HG03025 (cell line): ENCODE measurements around the gene TLK1.
A peak's percentile ranks its signal among the peaks of the same experiment; 100 is the strongest.
"Not testable (repeated sequence)": the region's sequence is repeated elsewhere in the genome, so short reads cannot be mapped to it uniquely, and the experiment has no call there.

Source experiments
- ATAC-seq: cut with Tn5 transposase; IDR thresholded peaks from one replicate; pipeline ENCODE4 v1.9.1; 2021; ENCODE audit warnings: mild to moderate bottlenecking, moderate library complexity; ENCODE audit not compliant: unreplicated experiment, low FRiP score

The TLK1 gene

DNA sequence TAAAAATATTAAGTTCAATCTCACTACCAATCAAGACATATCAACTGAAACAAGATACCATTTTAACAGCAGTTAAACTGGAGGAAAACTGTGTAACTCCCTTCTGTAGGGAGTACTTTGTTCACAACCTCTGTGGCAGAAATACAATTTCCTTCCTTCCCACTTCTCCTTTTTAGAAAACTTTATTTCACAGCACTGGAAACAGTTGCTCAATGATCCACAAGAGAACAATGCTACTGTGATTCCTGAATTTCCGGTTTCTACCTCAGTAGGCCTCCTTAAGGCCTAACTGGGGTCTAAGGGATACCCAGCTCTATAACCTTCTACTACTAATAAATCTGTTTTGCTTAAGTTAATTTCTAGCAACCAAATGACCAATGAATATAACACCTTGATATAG, 14.1 kb downstream of the TLK1 start:
- ATAC-seq, result no peak

DNA sequence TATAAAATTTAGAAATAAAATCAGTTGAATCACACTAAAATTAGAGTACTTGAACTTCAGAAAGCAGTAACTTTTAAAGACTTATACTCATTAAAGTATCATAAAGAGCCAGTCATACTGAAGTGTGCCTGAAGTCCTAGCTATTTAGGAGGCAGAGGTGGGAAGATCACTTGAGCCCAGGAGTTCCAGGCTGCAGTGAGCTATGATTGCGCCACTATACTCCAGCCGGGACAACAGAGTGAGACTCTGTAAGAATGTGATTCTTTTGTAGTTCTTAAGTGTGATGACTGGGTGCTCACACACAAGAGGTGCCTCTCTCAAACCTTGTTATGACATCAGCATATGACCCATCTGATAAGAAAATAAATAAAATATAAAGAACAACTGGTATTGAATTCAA, 14.6 kb downstream of the TLK1 start:
- ATAC-seq, result no peak

DNA sequence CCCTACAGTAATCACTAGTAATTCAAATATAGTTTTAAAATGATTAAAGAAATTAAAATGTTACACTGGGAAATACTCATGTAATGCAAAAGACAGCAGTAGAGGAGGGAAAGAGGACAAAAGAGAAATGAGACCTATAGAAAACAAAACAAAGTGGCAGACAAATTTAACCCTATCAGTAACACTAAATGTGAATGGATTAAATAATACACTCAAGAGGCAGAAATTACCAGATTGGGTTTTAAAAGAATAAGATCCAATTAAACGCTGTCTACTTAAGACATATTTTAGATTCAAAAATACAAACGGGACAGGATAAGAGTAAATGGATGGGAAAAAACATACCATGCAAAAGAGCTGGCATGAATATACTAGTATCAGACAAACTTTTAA, 17.0 kb downstream of the TLK1 start:
- no peak for ATAC-seq

DNA sequence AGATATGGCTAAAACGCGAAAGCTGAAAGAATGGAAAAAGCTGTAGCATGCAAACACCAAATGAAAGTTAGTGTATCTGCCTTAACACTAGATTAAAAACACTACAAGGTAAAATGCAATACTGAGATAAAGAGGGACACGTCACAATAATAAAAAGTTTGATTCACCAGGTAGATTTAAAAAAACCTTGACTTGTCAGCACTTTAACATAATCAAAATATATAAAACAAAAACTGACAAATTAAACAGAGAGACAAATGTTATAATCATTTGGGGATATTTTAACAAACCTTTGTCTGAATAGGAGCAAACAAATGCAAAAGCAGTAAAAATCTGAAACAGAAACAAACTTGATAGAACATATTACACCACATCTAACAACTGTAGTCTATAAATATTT, 18.3 kb downstream of the TLK1 start:
- ATAC-seq, result no peak

DNA sequence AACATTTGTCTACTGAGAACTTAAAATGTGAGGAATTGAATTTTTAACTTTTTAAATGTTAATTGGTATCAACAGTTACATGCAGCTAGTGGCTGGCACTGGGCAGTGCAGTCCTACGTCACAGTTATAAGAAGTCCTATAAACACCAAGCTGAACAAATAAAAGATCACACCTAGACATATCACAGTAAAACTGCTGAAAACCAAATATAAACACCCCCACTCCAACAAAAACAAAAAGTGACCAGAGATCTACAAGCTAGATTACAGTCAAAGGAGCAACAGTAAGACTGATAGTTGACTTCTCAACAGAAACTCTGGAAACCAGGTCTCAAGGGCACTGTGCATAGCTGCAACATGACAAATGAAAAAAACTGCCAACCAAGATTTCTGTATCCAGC, 19.4 kb downstream of the TLK1 start:
- no peak for ATAC-seq

DNA sequence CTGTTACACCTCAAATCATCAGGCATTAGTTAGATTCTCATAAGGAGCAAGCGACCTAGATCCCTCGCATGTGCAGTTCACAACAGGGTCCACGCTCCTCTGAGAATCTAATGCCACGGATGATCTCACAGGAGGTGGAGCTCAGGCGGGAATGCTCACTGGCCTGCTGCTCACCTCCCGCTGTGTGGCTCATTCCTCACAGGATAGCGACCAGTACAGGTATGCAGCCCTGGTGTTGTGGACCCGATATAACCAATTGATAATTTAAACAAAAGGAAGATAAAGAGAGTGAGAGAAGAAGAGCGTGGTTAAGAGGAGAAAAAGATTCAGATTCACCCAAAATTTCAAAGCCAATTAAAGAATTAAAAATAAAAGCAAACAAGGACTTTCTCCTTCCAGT, 20.8 kb downstream of the TLK1 start:
- no peak for ATAC-seq

DNA sequence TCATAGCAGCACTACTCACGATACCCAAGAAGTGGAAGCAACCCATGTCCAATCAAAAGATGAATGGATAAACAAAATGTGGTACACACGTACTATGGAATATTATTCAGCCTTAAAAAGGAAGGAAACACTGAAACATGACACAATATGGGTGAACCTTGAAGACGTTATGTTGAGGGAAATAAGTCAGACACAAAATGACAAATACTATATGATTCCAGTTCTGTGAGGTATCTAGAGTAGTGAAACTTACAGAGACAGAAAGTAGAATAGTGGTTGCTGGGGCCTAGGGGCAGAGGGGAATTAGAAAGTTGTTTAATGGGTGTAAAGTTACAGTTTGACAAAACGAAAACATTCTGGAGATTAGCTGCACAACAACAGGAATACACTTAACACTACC, 24.7 kb downstream of the TLK1 start:
- peak; percentile 73 for ATAC-seq

DNA sequence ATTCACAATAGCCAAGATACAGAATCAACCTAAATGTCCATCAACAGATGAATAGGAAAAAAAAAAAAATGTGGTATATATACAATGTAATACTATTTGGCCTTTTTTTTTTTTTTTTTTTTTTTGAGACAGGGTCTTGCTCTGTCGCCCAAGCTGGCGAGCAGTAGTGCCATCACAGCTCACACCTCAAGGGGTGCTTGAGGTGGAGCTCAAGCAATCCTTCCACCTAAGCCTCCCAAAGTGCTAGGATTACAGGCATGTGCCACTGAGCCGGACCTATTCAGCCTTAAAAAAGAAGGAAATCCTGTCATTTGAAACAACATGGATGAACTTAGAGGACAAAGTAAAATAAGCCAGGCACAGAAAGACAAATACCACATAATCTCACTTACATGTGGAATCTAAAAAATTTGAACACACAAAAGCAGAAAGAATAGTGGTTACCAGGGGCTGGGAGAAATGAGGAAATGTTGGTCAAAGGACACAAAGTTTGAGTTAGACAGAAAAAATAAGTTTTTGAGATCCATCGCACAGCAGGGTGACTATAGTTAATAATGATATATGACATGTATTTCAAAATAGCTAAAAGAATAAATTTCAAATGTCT, 26.0 kb downstream of the TLK1 start:
- ATAC-seq, result no peak

DNA sequence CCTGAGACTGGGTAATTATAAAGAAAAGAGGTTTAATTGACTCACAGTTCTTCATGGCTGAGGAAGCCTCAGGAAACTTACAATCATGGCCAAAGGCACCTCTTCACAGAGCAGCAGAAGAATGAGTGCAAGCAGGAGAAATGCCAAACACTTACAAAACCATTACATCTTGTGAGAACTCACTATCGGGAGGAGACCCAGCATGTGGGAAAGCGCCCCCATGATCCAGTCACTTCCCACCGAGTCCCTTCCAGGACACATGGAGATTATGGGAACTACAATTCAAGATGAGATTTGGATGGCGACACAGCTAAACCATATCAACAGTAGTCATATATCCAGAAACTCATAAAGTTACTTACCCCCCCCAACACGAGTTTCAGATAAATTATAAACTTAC, 28.6 kb downstream of the TLK1 start:
- ATAC-seq, result no peak

DNA sequence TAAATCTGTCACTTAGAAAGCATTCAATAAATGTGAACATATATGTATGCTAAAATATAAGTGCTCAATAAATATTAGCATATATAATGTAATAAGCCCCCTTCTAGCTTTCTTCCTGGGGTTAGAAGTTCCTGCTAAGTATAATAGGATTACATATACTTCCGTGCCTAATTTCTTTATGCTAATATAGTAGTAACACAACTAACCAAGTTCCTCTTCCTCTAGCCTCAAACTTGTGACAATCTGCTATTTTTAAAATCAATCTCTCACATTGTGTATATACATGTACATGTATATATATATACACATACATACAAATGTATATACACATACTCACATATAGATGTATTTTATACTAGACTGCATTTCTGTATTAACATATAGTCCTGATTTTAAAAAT, 32.2 kb downstream of the TLK1 start:
- ATAC-seq, result no peak

DNA sequence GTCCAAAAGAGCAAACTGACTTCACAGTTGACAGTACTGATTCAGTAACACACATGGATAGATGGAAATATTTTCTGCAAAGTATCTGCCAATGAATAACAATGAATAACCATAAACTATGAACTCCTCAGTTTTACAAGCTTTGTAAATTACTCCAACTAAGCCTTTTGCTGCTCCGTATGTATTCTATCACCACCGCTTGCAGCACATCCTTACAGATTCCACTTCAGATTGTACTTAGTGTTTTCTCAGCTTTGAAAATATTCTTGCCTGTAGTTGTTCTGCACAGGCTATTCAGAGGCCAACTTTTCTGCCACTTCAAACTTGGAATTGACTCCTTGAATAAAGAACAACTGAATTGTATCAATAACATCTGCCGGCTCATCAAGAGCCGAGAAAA, 36.2 kb downstream of the TLK1 start:
- ATAC-seq, result no peak

DNA sequence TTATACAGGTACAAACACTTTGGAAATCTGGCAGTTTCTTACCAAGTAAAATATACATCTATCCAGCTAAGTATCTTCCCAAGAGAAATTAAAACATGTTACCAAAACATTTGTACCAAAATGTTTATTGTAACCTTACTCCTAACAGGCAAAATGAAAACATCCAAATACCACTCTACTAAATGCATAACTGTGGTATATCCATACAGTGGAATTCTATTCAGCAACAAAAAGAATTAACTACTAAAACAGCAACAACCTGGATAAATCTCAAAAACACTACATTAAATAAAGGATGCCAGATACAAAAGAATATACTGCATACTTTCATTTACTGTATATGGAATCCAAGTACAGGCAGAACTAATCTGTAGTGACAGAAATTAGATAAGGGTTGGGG, 51.1 kb downstream of the TLK1 start:
- ATAC-seq, result no peak

DNA sequence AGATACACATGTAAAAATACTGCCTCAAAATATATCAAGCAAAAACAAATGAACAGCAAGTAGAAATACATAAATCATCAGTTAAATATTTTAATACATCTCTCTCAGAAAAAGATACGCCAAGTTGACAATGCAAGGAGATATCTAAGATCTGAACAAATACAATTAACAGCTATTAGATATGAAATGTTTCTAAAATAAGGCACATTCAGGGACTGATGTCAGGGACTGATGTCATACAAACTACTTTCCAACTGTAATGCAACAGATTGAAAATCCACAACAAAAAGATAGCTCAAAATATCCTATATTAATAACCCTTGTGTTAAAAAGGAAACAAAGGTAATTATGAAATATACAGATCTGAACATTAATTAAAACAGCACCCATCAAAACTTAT, 51.7 kb downstream of the TLK1 start:
- no peak for ATAC-seq

DNA sequence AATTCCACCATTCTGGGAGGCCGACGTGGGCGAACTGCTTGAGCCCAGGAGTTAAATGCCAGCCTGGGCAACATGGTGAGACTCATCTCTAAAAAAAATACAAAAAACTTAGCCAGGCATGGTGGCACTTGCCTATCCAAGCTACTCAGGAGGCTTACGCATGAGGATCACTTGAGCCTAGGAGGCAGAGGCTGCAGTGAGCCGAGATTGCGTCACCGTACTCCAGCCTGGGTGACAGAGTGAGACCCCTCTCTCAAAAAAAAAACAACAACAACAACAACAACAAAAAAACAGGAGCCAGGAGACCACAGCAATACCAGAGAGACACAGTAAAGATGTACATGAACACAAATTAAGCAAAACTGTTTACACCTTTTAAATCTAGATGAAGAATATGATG, 52.9 kb downstream of the TLK1 start:
- no peak for ATAC-seq

DNA sequence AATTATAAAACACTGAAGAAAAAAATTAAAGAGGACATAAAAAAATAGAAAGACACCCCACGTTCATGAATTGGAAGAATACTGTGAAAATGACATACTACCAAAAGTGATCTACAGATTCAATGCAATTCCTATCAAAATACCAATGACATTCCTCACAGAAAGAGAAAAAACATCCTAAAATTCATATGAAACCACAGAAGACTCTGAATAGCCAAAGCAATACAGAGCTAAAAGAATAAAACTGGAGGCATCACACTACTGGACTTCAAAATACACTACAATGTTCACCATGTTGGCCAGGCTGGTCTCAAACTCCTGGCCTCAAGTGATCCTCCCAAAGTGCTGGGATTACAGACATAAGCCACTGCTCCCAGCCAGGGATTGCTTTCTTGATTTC, 56.3 kb downstream of the TLK1 start:
- ATAC-seq, result no peak

DNA sequence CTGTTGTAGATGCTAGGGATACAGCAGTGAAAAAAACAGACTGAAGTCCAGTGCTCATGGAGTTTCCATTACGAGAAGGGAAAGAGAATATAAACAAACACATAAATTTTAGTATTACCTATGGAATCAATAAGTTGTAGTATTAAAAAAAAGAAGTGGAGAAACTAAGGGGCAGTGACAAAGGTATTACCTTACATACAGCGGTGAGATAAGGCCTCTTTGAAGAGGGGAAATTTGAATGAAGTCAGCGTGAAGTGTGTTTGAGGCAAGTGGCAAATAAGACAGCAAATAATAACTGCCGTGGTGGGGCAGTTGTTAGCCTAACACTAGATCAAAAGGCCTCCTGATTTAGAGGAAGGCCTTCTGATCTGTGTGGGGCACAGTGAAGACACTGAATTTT, 57.9 kb downstream of the TLK1 start:
- ATAC-seq, result no peak

DNA sequence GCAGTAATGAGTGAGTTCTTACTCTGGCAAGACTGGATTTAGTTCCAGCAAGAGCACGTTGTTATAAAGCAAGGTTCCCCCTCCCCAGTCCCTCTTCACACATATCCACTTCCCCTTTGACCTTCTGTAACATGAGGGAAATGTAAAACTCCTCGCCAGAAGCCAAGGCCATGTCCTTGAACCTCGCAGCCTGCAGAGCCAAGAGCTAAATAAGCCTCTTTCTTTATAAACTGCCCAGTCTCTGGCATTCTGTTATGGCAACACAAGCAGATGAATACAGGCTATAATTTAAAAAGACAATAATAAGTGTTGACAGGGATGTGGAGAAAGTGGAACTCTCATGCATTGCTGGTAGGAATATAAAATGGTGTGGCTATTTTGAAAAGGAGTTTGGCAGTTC, 60.3 kb downstream of the TLK1 start:
- ATAC-seq, result no peak

DNA sequence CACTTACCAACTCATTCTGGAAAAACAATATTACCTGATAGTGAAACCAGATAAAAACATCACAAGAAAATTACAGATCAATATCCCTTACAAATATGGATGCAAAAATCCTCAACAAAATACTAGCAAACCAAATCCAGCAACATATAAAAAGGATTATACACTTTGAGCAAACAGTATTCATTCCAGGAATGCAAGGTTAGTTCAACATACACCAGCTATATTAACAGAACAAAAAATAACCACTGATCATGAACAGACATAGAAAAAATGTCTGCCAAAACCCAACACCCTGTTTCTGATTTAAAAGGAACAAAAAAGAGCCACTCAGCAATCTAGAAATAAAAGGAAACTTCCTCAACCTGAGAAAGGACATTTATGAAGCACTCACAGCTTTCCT, 62.1 kb downstream of the TLK1 start:
- ATAC-seq, result no peak

DNA sequence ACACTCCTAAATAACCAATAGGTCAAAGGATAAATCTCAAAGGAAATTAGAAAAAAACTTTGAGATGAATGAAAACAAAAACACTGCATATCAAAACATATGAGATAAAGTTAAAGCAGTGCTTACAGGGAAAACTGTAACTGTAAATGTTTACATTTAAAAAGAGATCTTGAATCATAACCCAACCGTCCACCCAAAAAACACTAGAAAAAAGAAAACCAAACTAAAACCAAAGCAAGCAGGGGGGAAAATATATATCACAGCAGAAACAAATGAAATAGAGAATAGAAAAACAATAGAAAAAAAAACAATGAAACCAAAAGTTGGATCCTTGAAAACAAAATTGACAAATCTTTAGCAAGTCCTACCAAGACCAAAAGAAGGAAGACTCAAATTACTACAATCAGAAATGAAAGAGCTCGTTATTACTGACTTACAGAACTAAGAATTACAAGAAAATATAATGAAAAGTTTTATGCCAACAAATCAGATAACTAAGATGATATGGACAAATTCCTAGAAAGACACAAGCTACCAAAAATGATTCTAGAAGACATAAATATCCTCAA, 65.6 kb downstream of the TLK1 start:
- ATAC-seq, result no peak

DNA sequence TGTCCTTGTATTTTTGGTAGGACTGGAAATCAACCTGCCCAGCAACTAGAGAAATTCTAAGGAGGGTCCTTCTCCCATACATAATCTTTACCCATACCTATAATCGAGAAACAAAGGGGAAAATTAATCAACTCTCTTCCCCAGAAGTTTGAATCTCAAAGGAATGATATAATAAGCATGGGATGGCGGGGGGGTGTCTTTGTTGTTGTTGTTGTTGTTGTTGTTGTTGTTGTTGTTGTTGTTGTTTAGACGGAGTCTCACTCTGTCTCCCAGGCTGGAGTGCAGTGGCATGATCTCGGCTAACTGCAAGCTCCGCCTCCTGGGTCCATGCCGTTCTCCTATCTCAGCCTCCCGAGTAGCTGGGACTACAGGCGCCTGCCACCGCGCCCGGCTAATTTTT, 69.2 kb downstream of the TLK1 start:
- ATAC-seq, result not testable (repeated sequence)

DNA sequence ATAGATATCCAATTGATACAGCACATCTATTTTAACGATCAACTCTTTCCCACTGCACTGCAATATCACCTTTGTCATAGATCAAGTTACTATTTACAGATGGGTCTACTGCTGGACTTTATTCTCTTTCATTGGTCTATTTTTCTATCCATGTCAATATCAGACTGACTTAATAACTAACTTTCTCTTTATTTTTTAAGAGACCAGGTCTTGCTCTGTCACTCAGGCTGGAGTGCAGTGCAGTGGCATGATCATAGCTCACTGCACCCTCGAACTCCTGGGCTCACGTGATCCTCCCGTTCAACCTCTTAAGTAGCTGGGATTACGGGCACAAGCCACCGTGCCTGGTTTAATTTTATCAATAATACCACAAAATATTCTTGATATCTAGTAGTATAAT, 71.2 kb downstream of the TLK1 start:
- no peak for ATAC-seq

DNA sequence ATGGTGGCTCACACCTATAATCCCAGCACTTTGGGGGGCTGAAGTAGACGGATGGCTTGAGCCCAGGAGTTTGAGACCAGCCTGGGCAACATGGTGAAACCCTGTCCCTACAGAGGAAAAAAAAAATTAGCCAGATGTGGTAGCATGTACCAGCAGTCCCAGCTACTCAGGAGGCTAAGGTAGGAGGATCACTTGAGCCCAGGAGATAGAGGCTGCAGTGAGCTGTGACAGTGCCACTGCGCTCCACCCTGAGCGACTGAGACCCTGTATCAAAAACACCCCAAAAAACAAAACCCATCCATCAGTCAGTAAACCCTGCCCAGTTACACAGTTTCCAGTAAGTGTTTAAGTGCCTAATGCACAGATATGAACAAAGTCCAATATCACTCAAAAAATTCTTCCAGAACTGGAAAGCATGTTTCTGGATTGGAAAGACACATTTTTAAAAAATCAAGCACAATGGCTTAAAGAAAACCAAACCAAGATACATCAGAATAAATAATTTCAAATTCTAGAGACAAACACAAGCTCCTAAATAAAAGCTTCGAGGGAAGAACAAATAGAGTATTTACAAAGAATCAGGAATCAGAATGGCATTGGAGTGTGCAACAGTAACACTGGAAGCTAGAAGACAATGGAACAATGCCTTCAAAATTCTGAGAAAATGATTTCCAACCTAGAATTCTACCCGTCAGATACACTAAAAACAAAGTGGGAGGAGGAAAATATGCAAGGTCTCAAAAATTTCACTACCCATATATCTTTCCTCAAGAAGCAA, 72.4 kb downstream of the TLK1 start:
- ATAC-seq, result no peak
